Caco-2 (cell line): ENCODE results near the gene PIK3CG. TPM values are rescaled to one million over a fixed set of nuclear protein-coding genes. Genes with fewer than 3 reads are reported as not detected.
"Not testable (repeated sequence)": the region's sequence is repeated elsewhere in the genome, so short reads cannot be mapped to it uniquely, and the experiment has no call there.

Experiments
- BruUV-seq: library from RNA; stranded (reverse); fragments of 400-500 nt; replicated peaks from 2 replicates; lab custom pipeline; 2021; lab: Mats Ljungman, UMichigan
- CTCF ChIA-PET: fragments of 300-600 bp; sonication (Branson Sonifier 250); formaldehyde crosslinking; loops from one replicate; lab custom pipeline; 2022; ENCODE audit warnings: antibody characterized with exemption; lab: Charles Lee
- POLR2A ChIA-PET: fragments of 300-600 bp; sonication (Branson Sonifier 250); formaldehyde crosslinking; loops from one replicate; lab custom pipeline; 2022; ENCODE audit warnings: antibody characterized with exemption; lab: Charles Lee
- DNase-seq, 2 experiments: peaks; one replicate each; pipeline versions ENCODE4 v3.0.0 to v3.0.0-alpha.2; 2020 to 2022
- H3K27me3 ChIP-seq: replicated peaks from 2 replicates; pipeline ENCODE4 v1.6.0; 2011; ENCODE audit warnings: low read length; ENCODE audit not compliant: control insufficient read depth, insufficient read depth
- H3K36me3 ChIP-seq: 2 replicates; pipeline ENCODE4 v1.5.1; 2011; ENCODE audit warnings: low read length; ENCODE audit not compliant: control insufficient read depth, insufficient read depth
- H3K4me1 ChIP-seq: fragments of 250-450 bp; sonication (Bioruptor Pico); 2 replicates; pipeline ENCODE4 v1.5.1; 2020; ENCODE audit warnings: mild to moderate bottlenecking
- H3K4me3 ChIP-seq: 2 replicates; pipeline ENCODE4 v1.5.1; 2011; ENCODE audit warnings: low read depth, mild to moderate bottlenecking, control low read depth, low read length
- H3K9me3 ChIP-seq: fragments of 250-450 bp; sonication (Bioruptor Pico); 2 replicates; pipeline ENCODE4 v1.5.1; 2020; ENCODE audit warnings: mild to moderate bottlenecking, moderate library complexity
- H3K27ac Mint-ChIP-seq: one replicate; pipeline ENCODE4 v1.8.0; 2022; ENCODE audit warnings: mixed read lengths; ENCODE audit not compliant: unreplicated experiment
- H3K27me3 Mint-ChIP-seq: one replicate; pipeline ENCODE4 v1.8.0; 2022; ENCODE audit warnings: mixed read lengths; ENCODE audit not compliant: insufficient read depth, unreplicated experiment
- H3K36me3 Mint-ChIP-seq: one replicate; pipeline ENCODE4 v1.8.0; 2022; ENCODE audit warnings: mild to moderate bottlenecking, mixed read lengths; ENCODE audit not compliant: insufficient read depth, unreplicated experiment
- H3K4me1 Mint-ChIP-seq: one replicate; pipeline ENCODE4 v1.8.0; 2022; ENCODE audit warnings: low read depth, mixed read lengths; ENCODE audit not compliant: unreplicated experiment
- H3K4me3 Mint-ChIP-seq: one replicate; pipeline ENCODE4 v1.8.0; 2022; ENCODE audit warnings: mild to moderate bottlenecking, moderate library complexity, mixed read lengths; ENCODE audit not compliant: unreplicated experiment
- H3K9me3 Mint-ChIP-seq: one replicate; pipeline ENCODE4 v1.8.0; 2022; ENCODE audit warnings: mixed read lengths; ENCODE audit not compliant: unreplicated experiment
- CTCF ChIP-seq, 2 experiments: fragments of 200-600 bp in 1 of 2; IDR thresholded peaks; 1 replicate in 1 of 2; 2 replicates in 1 of 2; pipeline versions ENCODE4 v1.5.1 to v1.8.0; 2011 to 2022; ENCODE audit warnings: antibody characterized with exemption in 1 of 2, control low read depth in 1 of 2, inconsistent platforms in 1 of 2, low read depth in 1 of 2, low read length in 1 of 2, mild to moderate bottlenecking in 1 of 2, moderate library complexity in 1 of 2; ENCODE audit not compliant: insufficient read depth in 1 of 2, severe bottlenecking in 1 of 2, unreplicated experiment in 1 of 2
- intact Hi-C: fragments of 100-400 bp; cut with micrococcal nuclease; formaldehyde crosslinking; loops from one replicate; pipeline ENCODE4 v1.10.0; 2022; ENCODE audit not compliant: unreplicated experiment
- total RNA-seq: library from RNA; stranded (reverse); gene quantifications from 2 replicates; pipeline ENCODE4 v1.2.3, GENCODE V29; 2022

Gene PIK3CG
- total RNA-seq, 1 experiment from 2014 or later = not detected

GRCh38 chr7:106848049-106848448 lies 17.0 kb upstream of the PIK3CG start:
- POLR2A ChIA-PET = no interaction called here
- intact Hi-C loops = no loop called here
- H3K4me3 Mint-ChIP-seq = no peak overlapping the region
- no peak for DNase-seq
- no peak for TF ChIP-seq CTCF (IDR thresholded peaks at IDR 0.05; ENCODE audit: insufficient read depth in 1 of 2, low read depth in 1 of 2, low read length in 1 of 2, severe bottlenecking in 1 of 2, unreplicated experiment in 1 of 2)
- no peak overlapping the region for H3K27ac Mint-ChIP-seq
- H3K4me1 Mint-ChIP-seq = no peaks in the 10 kb centered on the region
- BruUV-seq = no TSS peak
- no peaks in the 10 kb centered on the region for H3K27me3 ChIP-seq
- CTCF ChIA-PET = no interaction called here
- H3K36me3 Mint-ChIP-seq = no peaks in the 10 kb centered on the region
- H3K9me3 Mint-ChIP-seq = no peaks in the 10 kb centered on the region
- no peaks in the 10 kb centered on the region for H3K9me3 ChIP-seq
- H3K36me3 ChIP-seq = no peaks in the 10 kb centered on the region
- H3K27me3 Mint-ChIP-seq = peaks cover 25% of the 10 kb centered on the region
- H3K4me1 ChIP-seq = no peaks in the 10 kb centered on the region
- H3K4me3 ChIP-seq = no peak overlapping the region

GRCh38 chr7:106848851-106849442 lies 16.1 kb upstream of the PIK3CG start:
- Mint-ChIP-seq H3K27ac (no peak overlapping the region), H3K4me1 (no peaks in the 10 kb centered on the region), H3K9me3 (no peaks in the 10 kb centered on the region), H3K4me3 (no peak overlapping the region), H3K27me3 (peaks cover 24% of the 10 kb centered on the region), H3K36me3 (no peaks in the 10 kb centered on the region)
- intact Hi-C loops = no loop called here
- no peaks in the 10 kb centered on the region for H3K36me3 ChIP-seq
- no peaks in the 10 kb centered on the region for H3K27me3 ChIP-seq
- no peaks in the 10 kb centered on the region for H3K4me1 ChIP-seq
- no peak for TF ChIP-seq CTCF (IDR thresholded peaks at IDR 0.05; ENCODE audit: insufficient read depth in 1 of 2, low read depth in 1 of 2, low read length in 1 of 2, severe bottlenecking in 1 of 2, unreplicated experiment in 1 of 2)
- BruUV-seq = no TSS peak
- H3K9me3 ChIP-seq = no peaks in the 10 kb centered on the region
- H3K4me3 ChIP-seq = no peak overlapping the region
- DNase-seq = no peak
- POLR2A ChIA-PET = no interaction called here
- CTCF ChIA-PET = no interaction called here

- H3K9me3 ChIP-seq, H3K4me3 Mint-ChIP-seq, H3K4me3 ChIP-seq, CTCF ChIA-PET, DNase-seq, H3K4me1 ChIP-seq, BruUV-seq, H3K36me3 Mint-ChIP-seq, H3K4me1 Mint-ChIP-seq, intact Hi-C loops, POLR2A ChIA-PET, H3K27me3 ChIP-seq, H3K36me3 ChIP-seq, H3K9me3 Mint-ChIP-seq, H3K27ac Mint-ChIP-seq: not testable (repeated sequence)
- H3K27me3 Mint-ChIP-seq = peaks cover 15% of the 10 kb centered on the region
Observed at GRCh38 chr7:106851632-106852031, 13.4 kb upstream of the PIK3CG start.
